22Rv1 (cell line): ENCODE data around the gene NADK2.

Experiments used
- ZFX ChIP-seq: fragments of 450-650 bp; IDR thresholded peaks from 2 replicates; pipeline ENCODE4 v1.6.1; 2017; ENCODE audit warnings: antibody characterized with exemption, borderline replicate concordance
- TF ChIP-seq, protein P1 (sequence below): fragments of 450-650 bp; IDR thresholded peaks from 2 replicates; pipeline ENCODE4 v1.5.1; 2017; ENCODE audit warnings: mild to moderate bottlenecking

DNA sequence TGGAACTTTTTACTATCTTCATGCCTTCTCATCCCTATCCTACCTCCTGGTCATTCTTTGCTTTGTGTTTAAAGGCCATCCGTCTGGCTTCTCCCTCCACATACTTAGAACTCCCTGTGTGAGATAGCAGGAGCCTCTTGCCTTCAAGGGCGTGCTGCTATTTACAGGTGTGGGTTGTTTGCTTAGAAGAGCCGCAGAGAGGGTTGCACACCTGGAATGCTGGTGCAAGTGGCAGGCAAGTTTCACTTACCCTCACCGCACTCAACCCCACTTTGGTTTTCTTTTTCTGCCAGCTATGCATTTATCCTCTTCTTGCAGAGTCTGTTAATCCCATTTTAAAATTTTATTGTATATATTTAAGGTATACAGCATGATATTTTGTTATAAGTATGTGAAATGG lies 77.3 kb downstream of the NADK2 start:
- no peak for TF ChIP-seq ZFX
- TF ChIP-seq, protein P1, sequence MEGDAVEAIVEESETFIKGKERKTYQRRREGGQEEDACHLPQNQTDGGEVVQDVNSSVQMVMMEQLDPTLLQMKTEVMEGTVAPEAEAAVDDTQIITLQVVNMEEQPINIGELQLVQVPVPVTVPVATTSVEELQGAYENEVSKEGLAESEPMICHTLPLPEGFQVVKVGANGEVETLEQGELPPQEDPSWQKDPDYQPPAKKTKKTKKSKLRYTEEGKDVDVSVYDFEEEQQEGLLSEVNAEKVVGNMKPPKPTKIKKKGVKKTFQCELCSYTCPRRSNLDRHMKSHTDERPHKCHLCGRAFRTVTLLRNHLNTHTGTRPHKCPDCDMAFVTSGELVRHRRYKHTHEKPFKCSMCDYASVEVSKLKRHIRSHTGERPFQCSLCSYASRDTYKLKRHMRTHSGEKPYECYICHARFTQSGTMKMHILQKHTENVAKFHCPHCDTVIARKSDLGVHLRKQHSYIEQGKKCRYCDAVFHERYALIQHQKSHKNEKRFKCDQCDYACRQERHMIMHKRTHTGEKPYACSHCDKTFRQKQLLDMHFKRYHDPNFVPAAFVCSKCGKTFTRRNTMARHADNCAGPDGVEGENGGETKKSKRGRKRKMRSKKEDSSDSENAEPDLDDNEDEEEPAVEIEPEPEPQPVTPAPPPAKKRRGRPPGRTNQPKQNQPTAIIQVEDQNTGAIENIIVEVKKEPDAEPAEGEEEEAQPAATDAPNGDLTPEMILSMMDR: no peak
